GM18951 (cell line): ENCODE results near the gene HERC2.
"Not testable (repeated sequence)": the region's sequence is repeated elsewhere in the genome, so short reads cannot be mapped to it uniquely, and the experiment has no call there.

Source experiments
- POLR2A ChIP-seq: IDR thresholded peaks from 4 replicates; pipeline ENCODE4 v1.6.1; 2011; ENCODE audit warnings: mild to moderate bottlenecking; ENCODE audit not compliant: insufficient read length, insufficient read depth; ENCODE audit errors: extremely low read depth
- in situ Hi-C: fragments of 300-500 bp; cut with MboI; formaldehyde crosslinking; loops from one replicate; pipeline ENCODE4 v1.12.0; 2022; ENCODE audit warnings: low sequenced_read_pairs, mixed read lengths, inconsistent platforms; ENCODE audit not compliant: unreplicated experiment

The HERC2 gene

GRCh38 chr15:28129231-28129848 lies 192.6 kb downstream of the HERC2 start:
- in situ Hi-C loops, result no loop called here
- no peak for TF ChIP-seq POLR2A

DNA sequence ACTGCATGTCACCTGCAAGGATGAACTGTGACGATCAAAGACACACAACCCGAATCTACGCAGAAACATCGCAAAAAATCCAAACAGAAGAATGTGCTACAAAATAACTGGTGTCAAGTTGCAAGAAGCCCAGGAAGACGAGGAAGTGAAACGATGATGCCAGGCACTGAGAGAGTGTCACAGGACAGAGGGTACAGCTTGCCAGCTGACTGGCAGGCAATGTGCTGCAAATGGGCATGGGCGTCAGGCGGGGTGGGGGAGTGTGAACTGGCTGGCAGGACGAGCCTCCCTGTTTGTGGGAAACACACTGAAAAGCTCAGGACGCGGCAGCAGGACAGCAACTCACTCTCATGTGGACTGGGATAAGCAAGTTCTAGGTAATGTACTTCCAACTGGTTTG lies 193.9 kb downstream of the HERC2 start:
- no peak for TF ChIP-seq POLR2A
- in situ Hi-C loops, result no loop called here

GRCh38 chr15:28127036-28127435 lies 194.9 kb downstream of the HERC2 start:
- no peak for TF ChIP-seq POLR2A
- in situ Hi-C loops, result no loop called here

GRCh38 chr15:28125673-28126651 lies 196.0 kb downstream of the HERC2 start:
- in situ Hi-C loops, result no loop called here
- TF ChIP-seq POLR2A, result no peak

DNA sequence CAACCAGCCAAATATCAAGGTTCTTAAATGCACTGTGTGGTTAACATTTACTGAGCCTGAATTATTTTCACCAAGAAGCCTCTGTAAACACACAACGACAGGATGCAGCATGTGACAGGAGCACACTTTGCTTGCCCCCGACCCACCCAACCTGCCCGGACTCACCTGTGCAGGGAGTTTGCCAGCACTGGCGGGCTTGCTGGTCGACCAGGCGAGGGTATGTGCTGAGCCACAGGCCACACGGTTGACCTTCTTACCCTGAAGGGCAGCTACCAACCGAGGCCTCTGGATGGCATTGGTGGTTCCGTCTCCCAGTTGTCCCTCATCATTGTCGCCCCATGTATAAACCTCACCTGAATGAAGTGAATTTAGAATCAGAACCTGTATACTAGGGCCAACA lies 197.1 kb downstream of the HERC2 start:
- in situ Hi-C loops, result no loop called here
- no peak for TF ChIP-seq POLR2A

DNA sequence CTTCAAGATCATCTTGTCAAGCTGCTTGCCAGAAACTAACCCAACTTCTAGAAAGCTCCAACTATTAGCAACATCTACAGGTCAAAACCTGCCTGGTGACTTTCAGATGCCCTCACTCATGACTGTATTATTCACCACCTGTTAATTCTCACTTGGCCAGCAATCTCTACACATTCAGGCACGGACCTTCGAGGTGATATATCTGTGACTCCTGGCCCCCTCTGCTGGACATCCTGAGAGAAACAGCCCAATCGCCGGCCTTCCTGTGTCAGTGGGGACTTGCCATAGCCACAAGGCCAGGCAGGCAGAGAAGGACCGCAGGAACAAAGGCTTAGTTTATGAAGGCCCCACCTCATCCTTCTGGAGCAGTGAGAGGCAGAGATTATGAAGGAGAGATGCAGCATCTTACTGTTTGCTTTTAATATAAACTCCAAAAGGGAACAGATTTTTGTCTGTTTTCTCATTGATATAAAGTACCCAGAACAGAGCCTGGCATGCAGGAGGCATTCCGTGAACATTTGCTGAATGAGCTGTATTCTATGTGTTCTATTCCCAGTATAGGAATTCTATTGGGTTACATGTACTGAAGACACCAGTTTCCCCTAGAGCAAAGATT lies 198.5 kb downstream of the HERC2 start:
- in situ Hi-C loops, result no loop called here
- no peak for TF ChIP-seq POLR2A

- in situ Hi-C loops, result no loop called here
- TF ChIP-seq POLR2A, result no peak
Observed at GRCh38 chr15:28122038-28122949, 199.7 kb downstream of the HERC2 start.

- in situ Hi-C loops, result not testable (repeated sequence)
Observed at GRCh38 chr15:28121577-28121976, 200.4 kb downstream of the HERC2 start.

- in situ Hi-C loops, result no loop called here
- TF ChIP-seq POLR2A, result no peak
Observed at GRCh38 chr15:28120359-28120640, 201.7 kb downstream of the HERC2 start.

DNA sequence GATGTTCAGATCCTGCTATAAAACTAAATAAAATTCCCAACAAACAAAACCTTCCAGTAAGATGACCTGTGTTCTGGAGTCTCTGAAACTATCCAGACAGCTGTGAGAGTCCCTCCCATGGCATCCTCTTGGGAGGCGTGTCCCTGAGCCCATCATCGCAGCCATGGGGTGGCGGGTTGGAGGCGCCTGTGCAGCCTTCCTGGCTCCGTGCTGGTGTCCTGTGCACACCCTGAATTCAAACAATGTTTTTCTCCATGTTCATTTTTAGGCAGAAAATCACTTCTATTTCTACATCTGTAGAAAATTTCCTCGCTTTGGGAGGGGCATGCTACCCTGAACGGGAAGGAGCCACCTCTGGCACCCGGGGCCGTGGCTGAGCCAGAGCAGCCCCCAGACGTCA lies 203.4 kb downstream of the HERC2 start:
- TF ChIP-seq POLR2A, result no peak
- in situ Hi-C loops, result no loop called here

DNA sequence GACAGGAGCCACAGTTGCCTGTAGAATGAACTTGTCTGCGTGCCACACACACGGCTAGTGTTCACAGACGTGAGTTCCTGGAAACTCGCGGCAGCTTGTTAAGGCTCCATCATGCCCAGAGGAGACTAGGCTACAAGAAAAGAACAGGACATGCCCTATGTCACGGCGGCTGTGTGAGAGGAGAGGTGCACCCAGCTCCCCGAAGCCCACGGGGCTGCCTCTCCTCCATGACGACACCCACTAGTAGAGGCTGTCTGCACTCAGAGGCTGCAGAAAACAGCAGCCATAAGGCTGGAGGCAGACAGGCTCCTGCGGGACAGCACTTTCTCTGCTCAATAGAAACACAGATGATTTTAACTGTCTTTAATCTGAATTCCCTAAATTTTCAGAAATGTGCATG lies 203.9 kb downstream of the HERC2 start:
- TF ChIP-seq POLR2A, result no peak
- in situ Hi-C loops, result no loop called here

DNA sequence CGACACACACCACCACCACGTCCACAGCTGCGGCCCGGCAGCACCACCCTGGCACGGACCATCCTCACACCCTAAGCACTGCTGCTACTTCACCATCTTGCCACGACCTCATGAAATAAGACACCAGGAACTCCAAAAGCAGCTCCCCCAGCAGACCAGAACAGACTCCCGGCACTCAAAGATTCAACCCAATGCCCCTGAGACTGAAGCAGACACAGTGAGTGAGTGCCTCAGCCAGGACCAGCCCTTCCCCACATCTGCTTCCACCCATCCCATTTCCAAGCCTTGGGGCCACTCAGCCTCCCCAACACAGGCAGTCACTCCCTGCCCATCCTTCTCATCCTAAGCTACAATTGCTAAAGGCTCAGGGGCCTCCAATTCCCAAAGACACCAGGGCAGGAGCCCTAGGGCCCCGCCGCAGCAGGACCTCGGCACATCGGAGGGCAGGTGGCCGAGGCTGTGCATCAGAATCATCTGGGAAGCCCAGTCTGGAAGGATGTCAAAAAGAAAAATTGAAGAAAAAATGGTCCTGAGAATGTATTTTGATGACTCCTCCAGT lies 204.5 kb downstream of the HERC2 start:
- no peak for TF ChIP-seq POLR2A
- in situ Hi-C loops, result no loop called here

- no peak for TF ChIP-seq POLR2A
- in situ Hi-C loops, result no loop called here
Observed at GRCh38 chr15:28116521-28117431, 205.2 kb downstream of the HERC2 start.
